Measurements from ENCODE around the gene MYO1D. TPM values are rescaled to one million over a fixed set of nuclear protein-coding genes. Genes with fewer than 3 reads are reported as not detected.

Gene MYO1D
- total and polyA plus RNA-seq, 2 donors (not counting 3 experiments of a cell fraction or from before 2014, with no cell fraction given) = 37.8 to 85.5 TPM

GRCh38 chr17:32570081-32570396, 306.9 kb downstream of the MYO1D start:
- ChIA-PET POLR2A (no interaction called here), CTCF (no interaction called here)
- Histone ChIP-seq H3K79me2 (ENCODE audit: control insufficient read depth, insufficient read depth, low read length) (no peaks in the 10 kb centered on the region), H3K27me3 (ENCODE audit: control insufficient read depth in 2 of 2, insufficient read depth in 2 of 2, low read length in 2 of 2) (no peaks in the 10 kb centered on the region), H2AFZ (ENCODE audit: low read depth, low read length) (no peak overlapping the region), H3K9me3 (replicated peaks; ENCODE audit: control insufficient read depth, insufficient read depth, low read length) (no peaks in the 10 kb centered on the region), H3K27ac (ENCODE audit: insufficient read depth, low read depth, low read length) (no peak overlapping the region), H3K36me3 (ENCODE audit: control insufficient read depth in 2 of 2, extremely low read depth in 1 of 2, insufficient read depth in 2 of 2, low read length in 2 of 2) (peaks cover 0 to 2% of the 10 kb centered on the region in 2 experiments), H3K9me1 (replicated peaks; ENCODE audit: control insufficient read depth, extremely low read depth, insufficient read depth, low read length) (no peaks in the 10 kb centered on the region), H3K4me1 (ENCODE audit: control insufficient read depth, extremely low read depth, insufficient read depth, low read length) (no peaks in the 10 kb centered on the region), H3K9ac (replicated peaks; ENCODE audit: extremely low read depth, insufficient read depth, low read length) (no peak overlapping the region), H4K20me1 (replicated peaks; ENCODE audit: control insufficient read depth, extremely low read depth, insufficient read depth, low read length) (no peaks in the 10 kb centered on the region), H3K4me2 (ENCODE audit: insufficient read depth, low read length) (no peak overlapping the region), H3K4me3 (replicated peaks in 1 of 3; ENCODE audit: insufficient read depth in 1 of 3, low read depth in 1 of 3, low read length in 3 of 3) (no peak overlapping the region)
- no peak for FAIRE-seq
- no TSS peak for BruUV-seq (replicated peaks)
- DNase-seq (ENCODE audit: low read depth, low spot score) = no peak
- dilution Hi-C loops (cut with MboI; ENCODE audit: extremely low pct_ligation_motif_present, low sequenced_read_pairs) = no loop called here
- TF ChIP-seq EZH2 (IDR thresholded peaks at IDR 0.05; ENCODE audit: borderline replicate concordance, low read depth, low read length, severe bottlenecking) (no peak), MYC (IDR thresholded peaks at IDR 0.05; ENCODE audit: low read depth, low read length) (no peak), MAX (IDR thresholded peaks at IDR 0.05; ENCODE audit: insufficient read depth, insufficient read length) (no peak), FOS (IDR thresholded peaks at IDR 0.05; ENCODE audit: borderline replicate concordance, insufficient read depth, low read length) (no peak), GATA2 (IDR thresholded peaks at IDR 0.05; ENCODE audit: insufficient read depth, insufficient read length, low read depth, low read length) (no peak), POLR2AphosphoS5 (IDR thresholded peaks at IDR 0.05; ENCODE audit: insufficient read depth, low read depth, low read length) (no peak)
- intact Hi-C loops (cut with micrococcal nuclease) = no loop called here

GRCh38 chr17:32569171-32570080, 307.5 kb downstream of the MYO1D start:
- H3K27ac ChIP-seq (ENCODE audit: insufficient read depth, low read depth, low read length) = no peak overlapping the region
- CTCF ChIA-PET = no interaction called here
- no peaks in the 10 kb centered on the region for H3K9me1 ChIP-seq (replicated peaks; ENCODE audit: control insufficient read depth, extremely low read depth, insufficient read depth, low read length)
- H2AFZ ChIP-seq (ENCODE audit: low read depth, low read length) = no peak overlapping the region
- H4K20me1 ChIP-seq (replicated peaks; ENCODE audit: control insufficient read depth, extremely low read depth, insufficient read depth, low read length) = no peaks in the 10 kb centered on the region
- no peak overlapping the region for H3K9ac ChIP-seq (replicated peaks; ENCODE audit: extremely low read depth, insufficient read depth, low read length)
- intact Hi-C loops (cut with micrococcal nuclease) = no loop called here
- no peaks in the 10 kb centered on the region for H3K79me2 ChIP-seq (ENCODE audit: control insufficient read depth, insufficient read depth, low read length)
- H3K4me3 ChIP-seq (replicated peaks in 1 of 3; ENCODE audit: insufficient read depth in 1 of 3, low read depth in 1 of 3, low read length in 3 of 3) = no peak overlapping the region
- H3K4me1 ChIP-seq (ENCODE audit: control insufficient read depth, extremely low read depth, insufficient read depth, low read length) = no peaks in the 10 kb centered on the region
- BruUV-seq (replicated peaks) = no TSS peak
- dilution Hi-C loops (cut with MboI; ENCODE audit: extremely low pct_ligation_motif_present, low sequenced_read_pairs) = no loop called here
- peaks cover 0 to 2% of the 10 kb centered on the region in 2 experiments for H3K36me3 ChIP-seq (ENCODE audit: control insufficient read depth in 2 of 2, extremely low read depth in 1 of 2, insufficient read depth in 2 of 2, low read length in 2 of 2)
- H3K4me2 ChIP-seq (ENCODE audit: insufficient read depth, low read length) = no peak overlapping the region
- H3K27me3 ChIP-seq (ENCODE audit: control insufficient read depth in 2 of 2, insufficient read depth in 2 of 2, low read length in 2 of 2) = no peaks in the 10 kb centered on the region
- DNase-seq (ENCODE audit: low read depth, low spot score) (peak; percentile 5), FAIRE-seq (no peak)
- POLR2A ChIA-PET = no interaction called here
- TF ChIP-seq POLR2AphosphoS5 (IDR thresholded peaks at IDR 0.05; ENCODE audit: insufficient read depth, low read depth, low read length) (no peak), MYC (IDR thresholded peaks at IDR 0.05; ENCODE audit: low read depth, low read length) (no peak), EZH2 (IDR thresholded peaks at IDR 0.05; ENCODE audit: borderline replicate concordance, low read depth, low read length, severe bottlenecking) (no peak), GATA2 (IDR thresholded peaks at IDR 0.05; ENCODE audit: insufficient read depth, insufficient read length, low read depth, low read length) (no peak), POLR2A (IDR thresholded peaks at IDR 0.05; ENCODE audit: low read depth, low read length) (no peak)
- H3K9me3 ChIP-seq (replicated peaks; ENCODE audit: control insufficient read depth, insufficient read depth, low read length) = no peaks in the 10 kb centered on the region
